ENCODE results near the gene NR3C1.

The NR3C1 gene

GRCh38 chr5:143428738-143429420 lies 25.4 kb upstream of the NR3C1 start:
- Histone ChIP-seq H3K79me2 (no peaks in the 10 kb centered on the region), H3K36me3 (ENCODE audit: control insufficient read depth, insufficient read depth, low read length) (no peaks in the 10 kb centered on the region), H3K27ac (no peak overlapping the region), H3K4me2 (ENCODE audit: low read length) (no peak overlapping the region), H3K9ac (no peak overlapping the region), H3K4me1 (peaks cover 2% of the 10 kb centered on the region), H3K4me3 (ENCODE audit: low read depth, low read length) (no peak overlapping the region), H3K27me3 (ENCODE audit: control insufficient read depth, insufficient read depth, low read length) (no peaks in the 10 kb centered on the region), H3K9me3 (ENCODE audit: control insufficient read depth, low read length) (no peaks in the 10 kb centered on the region), H2AFZ (no peak overlapping the region)
- TF ChIP-seq CTCF (IDR thresholded peaks at IDR 0.05), result no peak

GRCh38 chr5:143428155-143428554 lies 24.7 kb upstream of the NR3C1 start:
- no peak for TF ChIP-seq CTCF (IDR thresholded peaks at IDR 0.05)
- no peak overlapping the region for H3K27ac ChIP-seq
- H3K4me2 ChIP-seq (ENCODE audit: low read length), result no peak overlapping the region
- no peak overlapping the region for H2AFZ ChIP-seq
- no peak overlapping the region for H3K4me3 ChIP-seq (ENCODE audit: low read depth, low read length)
- H3K9ac ChIP-seq, result no peak overlapping the region
- no peaks in the 10 kb centered on the region for H3K27me3 ChIP-seq (ENCODE audit: control insufficient read depth, insufficient read depth, low read length)
- H3K9me3 ChIP-seq (ENCODE audit: control insufficient read depth, low read length), result no peaks in the 10 kb centered on the region
- H3K79me2 ChIP-seq, result no peaks in the 10 kb centered on the region
- H3K4me1 ChIP-seq, result no peaks in the 10 kb centered on the region
- H3K36me3 ChIP-seq (ENCODE audit: control insufficient read depth, insufficient read depth, low read length), result no peaks in the 10 kb centered on the region

GRCh38 chr5:143427122-143427735 lies 23.7 kb upstream of the NR3C1 start:
- Histone ChIP-seq H2AFZ (no peak overlapping the region), H3K4me3 (ENCODE audit: low read depth, low read length) (no peak overlapping the region), H3K9ac (no peak overlapping the region), H3K27ac (no peak overlapping the region), H3K4me1 (no peaks in the 10 kb centered on the region), H3K79me2 (no peaks in the 10 kb centered on the region), H3K9me3 (ENCODE audit: control insufficient read depth, low read length) (no peaks in the 10 kb centered on the region), H3K4me2 (ENCODE audit: low read length) (no peak overlapping the region), H3K36me3 (ENCODE audit: control insufficient read depth, insufficient read depth, low read length) (no peaks in the 10 kb centered on the region), H3K27me3 (ENCODE audit: control insufficient read depth, insufficient read depth, low read length) (no peaks in the 10 kb centered on the region)
- no peak for TF ChIP-seq CTCF (IDR thresholded peaks at IDR 0.05)

GRCh38 chr5:143426437-143426991 lies 23.0 kb upstream of the NR3C1 start:
- H3K27me3 ChIP-seq (ENCODE audit: control insufficient read depth, insufficient read depth, low read length), result no peaks in the 10 kb centered on the region
- no peak overlapping the region for H3K9ac ChIP-seq
- no peak for TF ChIP-seq CTCF (IDR thresholded peaks at IDR 0.05)
- H3K4me3 ChIP-seq (ENCODE audit: low read depth, low read length), result no peak overlapping the region
- no peaks in the 10 kb centered on the region for H3K36me3 ChIP-seq (ENCODE audit: control insufficient read depth, insufficient read depth, low read length)
- no peak overlapping the region for H2AFZ ChIP-seq
- H3K9me3 ChIP-seq (ENCODE audit: control insufficient read depth, low read length), result no peaks in the 10 kb centered on the region
- H3K79me2 ChIP-seq, result no peaks in the 10 kb centered on the region
- no peak overlapping the region for H3K4me2 ChIP-seq (ENCODE audit: low read length)
- no peaks in the 10 kb centered on the region for H3K4me1 ChIP-seq
- H3K27ac ChIP-seq, result no peak overlapping the region

All from parathyroid adenoma (tissue), 2 donors.